Right hindlimb (tissue), 1 donor: ENCODE measurements around the gene MALRD1.

Experiments
- DNase-seq: peaks from one replicate; pipeline ENCODE4 v3.0.0-alpha.2; 2018

The MALRD1 gene

GRCh38 chr10:19579761-19580545, 531.4 kb downstream of the MALRD1 start:
- peak; percentile 31 for DNase-seq

GRCh38 chr10:19580691-19581090, 532.1 kb downstream of the MALRD1 start:
- DNase-seq, result peak; percentile 36

GRCh38 chr10:19588608-19589007, 540.0 kb downstream of the MALRD1 start:
- no peak for DNase-seq

- DNase-seq, result no peak
Measured at GRCh38 chr10:19592276-19592675, 543.7 kb downstream of the MALRD1 start.

- no peak for DNase-seq
Measured at GRCh38 chr10:19595212-19595845, 546.7 kb downstream of the MALRD1 start.

- DNase-seq, result no peak
Measured at GRCh38 chr10:19605806-19606205, 557.2 kb downstream of the MALRD1 start.

GRCh38 chr10:19606968-19607367, 558.4 kb downstream of the MALRD1 start:
- no peak for DNase-seq

GRCh38 chr10:19611775-19612174, 563.2 kb downstream of the MALRD1 start:
- no peak for DNase-seq

GRCh38 chr10:19616966-19617365, 568.4 kb downstream of the MALRD1 start:
- DNase-seq, result no peak

GRCh38 chr10:19620811-19621210, 572.2 kb downstream of the MALRD1 start:
- no peak for DNase-seq

GRCh38 chr10:19623321-19623720, 574.7 kb downstream of the MALRD1 start:
- no peak for DNase-seq

- DNase-seq, result no peak
Measured at GRCh38 chr10:19626156-19626555, 577.6 kb downstream of the MALRD1 start.

- no peak for DNase-seq
Measured at GRCh38 chr10:19628767-19629560, 580.4 kb downstream of the MALRD1 start.

- peak; percentile 88 for DNase-seq
Measured at GRCh38 chr10:19629567-19629966, 581.0 kb downstream of the MALRD1 start.

- DNase-seq, result no peak
Measured at GRCh38 chr10:19634163-19634562, 585.6 kb downstream of the MALRD1 start.

- DNase-seq, result peak; percentile 36
Measured at GRCh38 chr10:19638182-19638895, 589.7 kb downstream of the MALRD1 start.

GRCh38 chr10:19638896-19639233, 590.3 kb downstream of the MALRD1 start:
- no peak for DNase-seq

GRCh38 chr10:19640566-19641263, 592.1 kb downstream of the MALRD1 start:
- no peak for DNase-seq

- no peak for DNase-seq
Measured at GRCh38 chr10:19651549-19651948, 602.9 kb downstream of the MALRD1 start.

- DNase-seq, result no peak
Measured at GRCh38 chr10:19652750-19653149, 604.1 kb downstream of the MALRD1 start.

GRCh38 chr10:19653931-19654330, 605.3 kb downstream of the MALRD1 start:
- DNase-seq, result no peak

GRCh38 chr10:19654576-19654975, 606.0 kb downstream of the MALRD1 start:
- no peak for DNase-seq
